HG03159 (cell line): ENCODE data around the gene IL11.
"Not testable (repeated sequence)": the region's sequence is repeated elsewhere in the genome, so short reads cannot be mapped to it uniquely, and the experiment has no call there.

Experiments used
- ATAC-seq: cut with Tn5 transposase; IDR thresholded peaks from one replicate; pipeline ENCODE4 v1.9.1; 2021; ENCODE audit warnings: mild to moderate bottlenecking, moderate library complexity; ENCODE audit not compliant: unreplicated experiment

The IL11 gene

DNA sequence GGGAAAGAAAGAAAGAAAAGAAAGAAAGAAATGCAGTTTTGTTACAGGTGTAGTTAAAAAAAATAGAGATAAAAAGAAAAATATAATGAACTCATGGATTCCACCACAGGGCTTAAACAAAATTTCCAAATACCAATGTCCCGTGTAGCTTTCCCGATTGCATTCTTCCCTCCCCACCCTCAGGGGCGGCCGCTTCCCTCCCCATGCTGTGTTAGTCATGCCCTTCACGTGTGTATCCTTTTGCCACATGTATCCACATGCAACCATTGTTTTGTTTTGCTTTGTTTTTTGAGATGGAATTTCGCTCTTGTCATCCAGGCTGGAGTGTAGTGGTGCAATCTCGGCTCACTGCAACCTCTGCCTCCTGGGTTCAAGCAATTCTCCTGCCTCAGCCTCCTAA is 34.2 kb downstream of the IL11 start:
- ATAC-seq, result no peak

DNA sequence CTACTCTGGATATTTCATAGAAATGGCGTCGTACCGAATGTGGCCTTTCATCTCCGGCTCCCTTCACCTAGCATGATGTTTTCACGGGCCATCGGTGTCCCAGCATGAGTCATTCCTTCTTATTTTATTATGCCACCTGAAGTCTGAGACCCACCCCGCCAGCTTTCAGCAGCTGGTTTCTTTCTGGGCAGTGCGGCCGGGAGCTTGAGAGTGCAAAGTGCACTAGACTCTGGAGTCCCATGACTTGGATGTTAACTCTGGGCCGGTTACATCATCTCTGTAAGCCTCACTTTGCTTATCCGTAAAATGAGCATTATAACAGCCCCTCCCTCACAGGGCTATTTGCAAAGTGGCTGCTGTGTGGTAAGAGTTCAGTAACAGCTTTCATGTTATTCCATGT is 36.4 kb downstream of the IL11 start:
- no peak for ATAC-seq

DNA sequence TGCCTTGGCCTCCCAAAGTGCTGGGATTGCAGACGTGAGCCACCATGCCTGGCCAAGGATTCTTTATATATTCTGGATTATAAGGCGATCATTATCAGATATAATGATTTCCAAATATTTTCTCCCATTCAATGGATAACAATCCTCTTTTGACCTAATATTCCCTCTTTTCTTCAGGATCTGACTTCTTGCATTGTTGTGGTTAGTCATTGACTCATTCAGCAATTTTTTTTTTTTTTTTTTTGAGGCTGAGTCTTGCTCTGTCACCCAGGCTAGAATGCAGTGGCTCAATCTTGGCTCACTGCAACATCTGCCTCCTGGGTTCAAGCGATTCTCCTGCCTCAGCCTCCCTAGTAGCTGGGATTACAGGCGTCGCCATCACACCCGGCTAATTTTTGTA is 40.5 kb downstream of the IL11 start:
- not testable (repeated sequence) for ATAC-seq

DNA sequence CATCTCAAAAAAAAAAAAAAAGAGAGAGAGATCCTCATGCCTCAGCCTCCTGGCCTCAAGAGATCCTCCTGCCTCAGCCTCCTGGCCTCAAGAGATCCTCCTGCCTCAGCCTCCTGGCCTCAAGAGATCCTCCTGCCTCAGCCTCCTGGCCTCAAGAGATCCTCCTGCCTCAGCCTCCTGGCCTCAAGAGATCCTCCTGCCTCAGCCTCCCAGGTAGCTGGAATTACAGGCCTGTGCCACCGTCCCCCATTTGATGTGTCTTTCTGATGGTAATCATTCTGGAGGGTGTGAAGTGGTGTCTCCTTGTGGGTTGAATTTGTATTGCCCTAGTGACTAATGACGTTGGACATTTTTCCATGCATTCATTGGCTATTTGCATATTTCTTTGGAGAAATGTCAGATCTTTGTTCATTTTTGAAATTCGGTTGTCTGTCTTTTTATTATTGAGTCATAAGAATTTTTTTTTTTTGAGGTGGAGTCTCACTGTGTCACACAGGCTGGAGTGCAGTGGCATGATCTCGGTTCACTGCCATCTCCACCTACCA is 41.4 kb downstream of the IL11 start:
- not testable (repeated sequence) for ATAC-seq

DNA sequence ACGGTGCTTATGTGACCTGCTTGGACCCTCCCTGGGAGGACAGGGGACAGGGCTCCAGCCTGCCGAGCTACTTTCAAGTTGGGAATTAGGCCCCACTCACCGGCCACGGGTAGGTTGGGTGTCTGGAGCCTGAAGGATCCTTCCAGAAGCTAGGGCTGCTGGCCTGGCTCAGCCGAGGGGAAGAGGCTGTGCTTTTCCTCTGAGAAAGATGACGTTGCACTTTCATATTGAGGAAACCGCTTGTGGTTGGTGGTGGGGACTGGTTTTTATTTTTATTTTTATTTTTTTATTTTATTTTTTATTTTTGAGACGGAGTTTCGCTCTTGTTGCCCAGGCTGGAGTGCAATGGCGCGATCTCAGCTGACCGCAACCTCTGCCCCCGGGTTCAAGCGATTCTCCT is 45.1 kb downstream of the IL11 start, which contains the start of gene TMEM150B:
TMEM150B (minus strand) TSS at position 170 of the 400 bp plus-strand sequence. CDS start 4,305 bp downstream, outside the sequence.
- no peak for ATAC-seq

DNA sequence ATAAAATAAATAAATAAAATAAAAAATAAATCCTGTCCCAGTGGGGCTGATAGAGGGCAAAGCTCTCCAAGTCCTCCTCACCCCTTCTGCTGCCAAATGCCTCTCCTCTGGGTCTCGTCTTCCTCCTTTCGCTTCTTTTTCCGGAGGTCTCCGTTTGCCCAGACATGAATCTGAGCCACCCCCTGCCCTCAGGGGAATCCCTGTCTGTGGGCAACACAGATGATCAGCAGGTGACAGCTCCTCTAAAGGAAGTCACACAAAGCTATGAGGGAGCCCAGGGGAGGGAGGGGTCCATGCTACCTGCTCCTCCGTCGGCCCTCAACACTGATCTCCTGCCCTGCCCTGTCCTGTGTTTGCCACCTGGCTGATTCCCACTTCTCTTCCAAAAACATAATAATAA is 45.6 kb downstream of the IL11 start:
- ATAC-seq, result no peak

DNA sequence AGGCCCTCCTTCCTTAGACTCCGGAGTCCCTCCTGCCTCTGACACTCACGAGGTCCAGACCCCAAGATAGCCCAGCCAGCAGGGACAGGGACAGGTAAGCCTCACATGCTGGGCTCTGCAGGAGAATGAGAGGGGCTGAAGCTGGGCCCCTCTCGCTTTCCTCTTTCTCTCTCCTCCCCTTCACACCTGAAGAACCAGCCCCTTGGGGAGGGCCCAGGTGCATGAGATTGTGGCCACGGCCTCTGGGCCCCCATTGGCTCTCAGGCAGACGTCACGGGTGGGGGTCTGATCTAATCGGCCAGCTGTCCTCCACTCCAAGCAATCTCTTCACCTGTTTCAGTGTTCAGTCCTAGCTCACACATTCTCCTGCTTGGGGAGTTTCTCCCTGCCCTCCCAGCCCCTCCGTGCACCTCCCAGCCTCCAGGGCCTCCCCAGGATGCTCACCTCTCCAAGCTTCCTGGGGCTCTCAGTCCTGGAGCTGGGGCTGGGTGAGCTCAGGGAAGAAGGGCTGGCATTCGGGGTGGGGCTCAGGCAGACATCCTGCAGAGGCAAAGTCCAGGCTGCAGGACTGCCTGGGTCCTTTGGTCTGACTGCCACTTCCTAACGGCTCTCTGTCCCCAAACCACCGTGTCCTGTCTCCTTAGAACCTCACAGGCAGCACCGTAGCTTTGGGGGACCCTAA is 47.9 kb downstream of the IL11 start:
- no peak for ATAC-seq

DNA sequence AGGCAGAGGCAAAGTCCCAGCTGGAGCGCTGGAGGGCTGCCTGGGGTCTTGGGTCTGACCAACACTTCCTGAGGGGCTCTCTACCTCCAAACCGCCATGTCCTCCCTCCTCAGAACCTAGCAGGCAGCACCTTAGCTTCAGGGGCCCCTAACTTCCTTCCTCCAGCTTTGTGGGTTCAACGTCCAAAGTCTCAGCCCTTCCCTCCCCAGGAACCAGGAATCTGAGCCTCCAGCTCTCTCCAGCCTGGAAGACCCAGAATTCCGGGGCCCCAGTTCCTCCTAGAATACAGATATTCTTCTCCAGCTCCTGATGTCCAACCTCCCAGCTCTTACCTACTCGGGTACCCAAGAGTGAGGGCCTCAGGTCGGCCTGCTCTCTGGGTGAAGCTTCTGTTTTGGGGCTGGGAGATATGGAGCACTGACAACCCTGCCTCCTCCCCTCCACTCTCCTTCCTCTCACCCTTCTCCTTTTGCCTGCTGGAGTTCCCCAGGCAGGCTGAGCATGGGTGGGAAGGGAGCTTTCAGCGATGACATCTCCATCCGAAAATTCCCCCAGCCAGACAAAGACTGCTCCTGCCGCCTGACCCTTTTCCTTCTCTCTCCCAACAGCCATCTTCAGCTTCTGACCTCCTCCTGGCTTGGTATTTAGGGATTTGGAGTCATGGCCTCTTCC is 48.7 kb downstream of the IL11 start:
- no peak for ATAC-seq

DNA sequence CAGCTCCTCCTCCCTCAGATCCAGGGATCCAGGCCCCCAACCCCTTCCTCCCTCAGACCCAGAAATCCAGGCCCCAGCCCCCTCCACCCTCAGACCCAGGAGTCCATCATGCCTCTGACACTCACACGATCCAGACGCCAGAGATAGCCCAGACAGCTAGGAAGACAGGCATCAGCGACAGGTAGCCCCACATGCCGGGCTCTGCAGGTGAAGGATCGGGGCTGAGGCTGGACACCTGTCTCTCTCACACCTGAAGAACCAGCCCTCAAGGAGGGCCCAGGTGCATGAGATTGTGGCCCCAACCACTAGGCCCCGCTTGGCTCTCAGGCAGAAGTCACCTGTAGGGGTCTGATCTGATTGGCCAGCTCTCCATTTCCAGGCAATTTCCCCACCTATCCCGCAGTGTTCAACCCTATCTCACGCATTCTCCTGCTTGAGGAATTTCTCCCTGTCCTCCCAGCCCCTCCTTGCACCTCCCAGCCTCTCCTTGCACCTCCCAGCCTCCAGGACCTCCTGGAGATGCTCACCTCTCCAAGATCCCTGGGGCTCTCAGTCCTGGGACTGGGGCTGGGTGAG is 49.3 kb downstream of the IL11 start:
- ATAC-seq, result no peak

DNA sequence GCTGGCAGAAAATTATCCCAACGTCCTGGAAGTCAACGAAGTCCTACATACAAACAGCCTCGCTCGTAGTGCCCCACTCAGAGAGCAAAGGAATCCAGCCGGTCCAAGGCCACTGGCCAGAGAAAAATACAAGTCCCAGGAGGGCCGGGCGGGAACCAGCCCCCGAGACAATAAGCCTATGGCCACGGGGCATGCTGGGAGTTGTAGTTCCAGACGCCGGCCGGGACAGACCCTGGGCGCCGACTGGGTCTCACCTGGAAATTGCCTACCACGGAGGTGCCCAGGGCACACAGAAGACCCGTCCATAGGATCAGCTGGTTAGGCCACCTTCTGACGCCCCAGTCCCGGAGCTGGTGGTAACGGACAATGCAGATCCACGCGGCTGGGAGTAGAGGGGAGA is 50.5 kb downstream of the IL11 start:
- ATAC-seq, result no peak

DNA sequence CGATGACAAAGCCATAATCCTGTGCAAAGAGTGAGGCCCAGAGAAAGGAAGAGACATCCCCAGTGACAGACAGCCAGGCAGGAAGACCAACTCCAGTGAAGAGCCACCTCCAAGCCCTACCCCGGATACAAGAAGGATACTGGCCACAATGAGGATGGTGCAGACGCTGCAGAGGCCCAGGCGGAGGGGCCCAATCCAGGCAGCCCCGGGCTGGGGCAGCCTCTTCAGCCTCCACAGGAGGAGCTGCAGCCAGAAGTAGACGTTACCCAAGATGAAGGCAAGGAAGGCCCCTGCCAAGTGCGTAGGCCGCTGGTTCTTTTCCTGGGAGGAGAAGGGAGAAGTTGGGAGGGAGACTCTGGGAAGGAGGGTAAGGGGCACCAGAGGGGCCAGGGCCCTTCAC is 53.6 kb downstream of the IL11 start:
- no peak for ATAC-seq

DNA sequence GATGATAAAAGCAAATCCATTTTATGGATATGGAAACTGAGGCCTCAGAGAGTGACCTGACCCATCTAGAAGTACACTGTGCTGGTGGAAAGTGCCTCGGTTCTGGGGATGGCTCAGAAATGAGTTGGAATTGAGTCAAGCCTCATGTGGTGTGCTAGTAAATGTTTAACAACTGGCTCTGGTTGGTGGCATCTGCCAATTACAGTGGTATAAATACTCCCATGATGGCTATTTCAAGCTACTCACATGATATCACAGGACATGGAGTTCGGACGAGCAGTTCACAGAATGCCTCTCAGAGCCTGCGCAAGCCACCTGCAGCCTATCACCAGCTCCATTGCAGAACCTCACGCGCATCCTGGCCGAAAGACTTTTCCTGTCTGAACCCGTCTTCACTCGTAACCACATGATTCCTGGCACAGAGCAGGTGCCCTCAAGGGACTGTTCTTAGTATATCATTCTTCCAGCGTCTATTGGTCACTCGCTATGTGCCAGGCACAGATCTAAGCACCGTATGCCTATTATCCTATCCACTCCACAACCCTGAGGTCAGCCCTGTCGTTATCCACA is 54.2 kb downstream of the IL11 start:
- no peak for ATAC-seq

DNA sequence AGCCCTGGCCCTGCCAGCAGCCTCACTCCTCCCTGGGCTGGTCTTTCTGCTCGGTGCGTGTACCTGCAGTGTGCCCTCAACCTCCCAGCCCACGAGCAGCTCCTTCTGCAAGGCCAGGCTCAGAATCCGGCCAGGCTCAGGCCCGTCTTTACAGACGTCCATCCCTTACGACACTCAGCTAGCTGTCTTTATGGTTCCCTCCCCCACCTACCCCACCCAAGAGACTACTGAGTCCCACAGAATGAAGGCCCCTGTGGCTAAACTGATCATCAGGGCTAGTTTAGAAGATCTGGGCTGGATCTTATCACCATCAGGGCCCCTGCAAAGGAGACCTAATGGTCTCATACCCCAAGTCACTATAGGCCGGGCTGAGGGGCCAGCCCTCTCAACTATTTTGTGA is 55.9 kb downstream of the IL11 start:
- no peak for ATAC-seq
